GM23338 (cell line): ENCODE measurements around the gene PEAR1. TPM values are rescaled to one million over a fixed set of nuclear protein-coding genes. Genes with fewer than 3 reads are reported as not detected.

ENCODE experiments used
- ATAC-seq: fragments of 200-7000 bp; cut with Tn5 transposase; 3 replicates; pipeline ENCODE4 v1.9.1; 2020
- DNase-seq: peaks from one replicate; pipeline ENCODE4 v3.0.0-alpha.2; 2015; ENCODE audit warnings: low spot score
- H2AFZ ChIP-seq: fragments of 200-600 bp; sonication (generic); 2 replicates; pipeline ENCODE4 v1.8.0; 2016; ENCODE audit warnings: antibody characterized with exemption, mild to moderate bottlenecking, moderate library complexity
- H3F3A ChIP-seq: fragments of 200-600 bp; sonication (generic); replicated peaks from 2 replicates; pipeline ENCODE4 v1.8.0; 2017; ENCODE audit warnings: antibody characterized with exemption, mixed run types, low read depth
- H3K27ac ChIP-seq: fragments of 200-600 bp; sonication (generic); 2 replicates; pipeline ENCODE4 v1.6.1; 2016; ENCODE audit warnings: low read depth
- H3K27me3 ChIP-seq: fragments of 200-600 bp; sonication (generic); 2 replicates; pipeline ENCODE4 v1.8.0; 2016; ENCODE audit warnings: mild to moderate bottlenecking, mixed run types, moderate library complexity; ENCODE audit not compliant: insufficient read depth
- H3K36me3 ChIP-seq: fragments of 200-600 bp; sonication (generic); 2 replicates; pipeline ENCODE4 v1.8.0; 2016; ENCODE audit warnings: mild to moderate bottlenecking; ENCODE audit not compliant: insufficient read depth
- H3K4me1 ChIP-seq: fragments of 200-600 bp; sonication (generic); 2 replicates; pipeline ENCODE4 v1.8.0; 2016; ENCODE audit warnings: mild to moderate bottlenecking, moderate library complexity; ENCODE audit not compliant: insufficient read depth
- H3K4me2 ChIP-seq: fragments of 200-600 bp; sonication (generic); 2 replicates; pipeline ENCODE4 v1.7.1; 2017; ENCODE audit warnings: mixed run types
- H3K4me3 ChIP-seq: fragments of 200-600 bp; sonication (generic); 2 replicates; pipeline ENCODE4 v1.6.1; 2016; ENCODE audit warnings: mixed run types
- H3K79me2 ChIP-seq: fragments of 200-600 bp; sonication (generic); replicated peaks from 2 replicates; pipeline ENCODE4 v1.8.0; 2017; ENCODE audit warnings: mild to moderate bottlenecking; ENCODE audit not compliant: insufficient read depth
- H3K9me2 ChIP-seq: fragments of 200-600 bp; sonication (generic); 2 replicates; pipeline ENCODE4 v1.8.0; 2017; ENCODE audit not compliant: insufficient read depth
- H4K20me1 ChIP-seq: fragments of 200-600 bp; sonication (generic); replicated peaks from 2 replicates; pipeline ENCODE4 v1.8.0; 2017; ENCODE audit warnings: mild to moderate bottlenecking; ENCODE audit not compliant: insufficient read depth
- H3K27ac Mint-ChIP-seq: 2 replicates; pipeline ENCODE4 v1.8.0; 2020; ENCODE audit warnings: inconsistent platforms, mild to moderate bottlenecking, moderate library complexity, mixed read lengths
- H3K27me3 Mint-ChIP-seq: 3 replicates; pipeline ENCODE4 v1.8.0; 2022; ENCODE audit warnings: low read depth, mild to moderate bottlenecking, moderate library complexity, mixed read lengths, inconsistent platforms; ENCODE audit not compliant: insufficient read depth, poor library complexity
- H3K36me3 Mint-ChIP-seq: 3 replicates; pipeline ENCODE4 v1.8.0; 2021; ENCODE audit warnings: low read depth, mild to moderate bottlenecking, inconsistent platforms, moderate library complexity, mixed read lengths
- H3K4me1 Mint-ChIP-seq: 3 replicates; pipeline ENCODE4 v1.8.0; 2020; ENCODE audit warnings: mild to moderate bottlenecking, inconsistent platforms, mixed read lengths
- H3K4me3 Mint-ChIP-seq: 3 replicates; pipeline ENCODE4 v1.8.0; 2021; ENCODE audit warnings: moderate library complexity, mild to moderate bottlenecking, inconsistent platforms, mixed read lengths
- H3K9me3 Mint-ChIP-seq: 3 replicates; pipeline ENCODE4 v1.8.0; 2020; ENCODE audit warnings: moderate library complexity, mild to moderate bottlenecking, inconsistent platforms, mixed read lengths
- EZH2 ChIP-seq: fragments of 200-600 bp; sonication (generic); IDR thresholded peaks from one replicate; pipeline ENCODE4 v1.8.0; 2017; ENCODE audit warnings: antibody characterized with exemption, mild to moderate bottlenecking, low read depth; ENCODE audit not compliant: unreplicated experiment
- EZH2phosphoT487 ChIP-seq: fragments of 200-600 bp; sonication (generic); IDR thresholded peaks from one replicate; pipeline ENCODE4 v1.8.1; 2018; ENCODE audit warnings: antibody characterized with exemption; ENCODE audit not compliant: unreplicated experiment
- JUNB ChIP-seq: IDR thresholded peaks from one replicate; pipeline ENCODE4 v1.6.1; 2016; ENCODE audit warnings: antibody characterized with exemption; ENCODE audit not compliant: unreplicated experiment
- NANOG ChIP-seq: IDR thresholded peaks from 2 replicates; pipeline ENCODE4 v1.6.1; 2016; ENCODE audit warnings: antibody characterized with exemption, borderline replicate concordance
- POLR2AphosphoS5 ChIP-seq: IDR thresholded peaks from 2 replicates; pipeline ENCODE4 v1.6.1; 2016; ENCODE audit warnings: antibody characterized with exemption, low read depth
- ZNF331 ChIP-seq: fragments of 250-450 bp; sonication (Bioruptor Pico); IDR thresholded peaks from 2 replicates; pipeline ENCODE4 v1.5.0; 2020; ENCODE audit warnings: low read depth, mild to moderate bottlenecking, moderate library complexity
- ZNF462 ChIP-seq: fragments of 250-450 bp; sonication (Bioruptor Pico); IDR thresholded peaks from 2 replicates; pipeline ENCODE4 v1.5.0; 2020; ENCODE audit warnings: mild to moderate bottlenecking, moderate library complexity
- polyA plus RNA-seq: library from polyadenylated mRNA; unstranded; fragments of >200 nt; fragmentation: Nextera tagmentation; extraction: Ambion mirVana; gene quantifications from 2 replicates; pipeline ENCODE4 v1.2.1, GENCODE V29; 2016
- total RNA-seq: library from RNA; depleted of rRNA; stranded (reverse); fragments of >200 nt; shearing (Covaris generic); gene quantifications from 2 replicates; pipeline ENCODE4 v1.2.3, GENCODE V29; 2014

PEAR1 gene
- total and polyA plus RNA-seq, 2 experiments from 2014 or later, result 0.28 to 0.47 TPM

- DNase-seq, result no peak
- Mint-ChIP-seq H3K36me3 (peaks cover 72% of the 10 kb centered on the region), H3K4me1 (no peaks in the 10 kb centered on the region), H3K27ac (no peak overlapping the region), H3K27me3 (peaks cover 10% of the 10 kb centered on the region), H3K4me3 (no peak overlapping the region), H3K9me3 (no peaks in the 10 kb centered on the region)
- Histone ChIP-seq H3K4me1 (no peaks in the 10 kb centered on the region), H3K4me3 (no peak overlapping the region), H3K36me3 (no peaks in the 10 kb centered on the region; the same call in none of the 2 replicates), H3K27me3 (no peaks in the 10 kb centered on the region), H3F3A (no peaks in the 10 kb centered on the region), H3K79me2 (no peaks in the 10 kb centered on the region), H3K4me2 (no peak overlapping the region), H4K20me1 (no peaks in the 10 kb centered on the region; the same call in 1 of the 2 replicates), H2AFZ (no peak overlapping the region), H3K9me2 (no peaks in the 10 kb centered on the region), H3K27ac (no peak overlapping the region)
- ATAC-seq, result no peak
- TF ChIP-seq ZNF462 (CRISPR knock-in tag) (no peak), POLR2AphosphoS5 (no peak), JUNB (no peak)
Observed at GRCh38 chr1:156959414-156959813, 65.9 kb downstream of the PEAR1 start.

- DNase-seq, result no peak
- H3K4me1 Mint-ChIP-seq, result no peaks in the 10 kb centered on the region
- H3K4me3 Mint-ChIP-seq, result no peak overlapping the region
- Histone ChIP-seq H3K36me3 (no peaks in the 10 kb centered on the region; the same call in none of the 2 replicates), H3K4me3 (no peak overlapping the region), H3K4me2 (no peak overlapping the region), H3K27me3 (no peaks in the 10 kb centered on the region), H3K4me1 (no peaks in the 10 kb centered on the region), H3K79me2 (no peaks in the 10 kb centered on the region), H3K9me2 (no peaks in the 10 kb centered on the region), H2AFZ (no peak overlapping the region), H3K27ac (no peak overlapping the region), H4K20me1 (no peaks in the 10 kb centered on the region; the same call in 1 of the 2 replicates), H3F3A (no peaks in the 10 kb centered on the region)
- H3K27me3 Mint-ChIP-seq, result peaks cover 10% of the 10 kb centered on the region
- no peaks in the 10 kb centered on the region for H3K9me3 Mint-ChIP-seq
- peaks cover 70% of the 10 kb centered on the region for H3K36me3 Mint-ChIP-seq
- no peak overlapping the region for H3K27ac Mint-ChIP-seq
- no peak for ATAC-seq
- no peak for TF ChIP-seq POLR2AphosphoS5
- no peak for TF ChIP-seq NANOG
- no peak for TF ChIP-seq EZH2
- TF ChIP-seq ZNF462 (CRISPR knock-in tag), result no peak
- no peak for TF ChIP-seq EZH2phosphoT487
- no peak for TF ChIP-seq ZNF331 (CRISPR knock-in tag)
Observed at GRCh38 chr1:156959925-156960324, 66.4 kb downstream of the PEAR1 start.
